Measurements from ENCODE around the gene CAPN11. TPM values are rescaled to one million over a fixed set of nuclear protein-coding genes. Genes with fewer than 3 reads are reported as not detected.

CAPN11 gene
- total and polyA plus RNA-seq, 2 experiments from 2014 or later: 1.1 to 1.7 TPM

- TF ChIP-seq ZNF462 (CRISPR knock-in tag; IDR thresholded peaks at IDR 0.05): no peak
Observed at GRCh38 chr6:44151348-44152108, 7.1 kb upstream of the CAPN11 start (continued).

DNA sequence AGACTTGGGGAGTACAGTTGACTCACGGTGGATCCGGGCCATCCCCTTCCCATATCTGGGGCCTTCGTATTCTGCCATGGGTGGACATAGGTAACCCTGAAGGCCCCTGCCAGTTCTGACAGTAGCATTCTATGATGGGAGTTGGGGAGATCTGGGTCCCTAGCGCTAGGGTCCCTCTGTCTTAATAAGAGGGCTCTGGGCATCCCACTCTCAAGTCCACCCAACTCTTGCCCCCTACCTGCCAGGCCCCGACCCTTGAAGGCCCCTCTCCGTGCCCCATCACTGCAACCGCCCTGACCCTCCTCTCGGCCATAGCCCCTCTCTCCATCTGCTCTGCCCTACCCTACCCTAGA, 6.5 kb upstream of the CAPN11 start:
- Histone ChIP-seq H3K27ac (ENCODE audit: low read depth) (no peak overlapping the region), H3K4me3 (no peak overlapping the region), H3K4me2 (no peak overlapping the region), H3K4me1 (ENCODE audit: insufficient read depth) (peaks cover 4% of the 10 kb centered on the region), H2AFZ (no peak overlapping the region), H3K9me2 (ENCODE audit: insufficient read depth) (no peaks in the 10 kb centered on the region), H3F3A (replicated peaks; ENCODE audit: low read depth) (0 out of 2 replicates have a peak, but pooled peaks cover 3% of the 10 kb centered on the region), H4K20me1 (replicated peaks; ENCODE audit: insufficient read depth) (no peaks in the 10 kb centered on the region), H3K27me3 (ENCODE audit: insufficient read depth) (no peaks in the 10 kb centered on the region), H3K36me3 (ENCODE audit: insufficient read depth) (no peaks in the 10 kb centered on the region), H3K79me2 (replicated peaks; ENCODE audit: insufficient read depth) (no peaks in the 10 kb centered on the region)
- no peak for DNase-seq (ENCODE audit: low spot score)
- Mint-ChIP-seq H3K27ac (no peak overlapping the region), H3K27me3 (ENCODE audit: insufficient read depth, low read depth, poor library complexity) (peaks cover 25% of the 10 kb centered on the region), H3K9me3 (no peaks in the 10 kb centered on the region), H3K36me3 (ENCODE audit: low read depth) (peaks cover 18% of the 10 kb centered on the region), H3K4me3 (no peak overlapping the region), H3K4me1 (peaks cover 28% of the 10 kb centered on the region)
- ATAC-seq: no peak
- TF ChIP-seq NANOG (IDR thresholded peaks at IDR 0.05; ENCODE audit: borderline replicate concordance) (no peak), JUNB (IDR thresholded peaks at IDR 0.05; ENCODE audit: unreplicated experiment) (no peak), ZNF114 (CRISPR knock-in tag; IDR thresholded peaks at IDR 0.05) (no peak), ZNF462 (CRISPR knock-in tag; IDR thresholded peaks at IDR 0.05) (no peak), EZH2phosphoT487 (IDR thresholded peaks at IDR 0.05; ENCODE audit: unreplicated experiment) (no peak), ETS1 (IDR thresholded peaks at IDR 0.05) (no peak)

Data from GM23338 (cell line).